CD4-positive, CD25-positive, alpha-beta regulatory T cell (primary cell): ENCODE data around the gene GNG12. TPM values are rescaled to one million over a fixed set of nuclear protein-coding genes. Genes with fewer than 3 reads are reported as not detected.

Experiments used
- ATAC-seq, 2 donors: fragments of 150-1000 bp; cut with Tn5 transposase; one replicate each; pipeline ENCODE4 v1.10.0; 2021; ENCODE audit warnings: low read depth in 2 of 2, moderate number of reproducible peaks in 2 of 2, moderate library complexity in 1 of 2
- DNase-seq, 3 donors: peaks; one replicate each; pipeline versions ENCODE4 v3.0.0 to v3.0.0-alpha.2; 2012 to 2022; ENCODE audit warnings: mixed read lengths in 1 of 3
- H3K27ac ChIP-seq: one replicate; pipeline ENCODE4 v1.7.0; 2013; ENCODE audit warnings: mild to moderate bottlenecking, low read length; ENCODE audit not compliant: insufficient read depth, poor library complexity, severe bottlenecking
- H3K27me3 ChIP-seq: one replicate; pipeline ENCODE4 v1.7.0; 2013; ENCODE audit warnings: low read length; ENCODE audit not compliant: control insufficient read depth, insufficient read depth
- H3K36me3 ChIP-seq: one replicate; pipeline ENCODE4 v1.7.0; 2013; ENCODE audit warnings: mild to moderate bottlenecking, low read length, moderate library complexity; ENCODE audit not compliant: control insufficient read depth, insufficient read depth
- H3K4me1 ChIP-seq: 2 replicates; pipeline ENCODE4 v1.7.0; 2013; ENCODE audit warnings: mild to moderate bottlenecking, low read length; ENCODE audit not compliant: insufficient read depth, control insufficient read depth, poor library complexity, severe bottlenecking
- H3K4me3 ChIP-seq: one replicate; pipeline ENCODE4 v1.7.0; 2013; ENCODE audit warnings: low read depth, mild to moderate bottlenecking, low read length, moderate library complexity
- H3K9me3 ChIP-seq, 2 experiments: 1 replicate in 1 of 2; 2 replicates in 1 of 2; pipeline ENCODE4 v1.7.0; 2013; ENCODE audit warnings: low read length in 2 of 2, mild to moderate bottlenecking in 1 of 2, moderate library complexity in 1 of 2; ENCODE audit not compliant: control insufficient read depth in 2 of 2
- H3K27ac Mint-ChIP-seq, 3 donors: one replicate each; pipeline ENCODE4 v1.8.0; 2020 to 2022; ENCODE audit warnings: mild to moderate bottlenecking in 3 of 3, mixed read lengths in 3 of 3, moderate library complexity in 2 of 3
- H3K27me3 Mint-ChIP-seq: one replicate; pipeline ENCODE4 v1.8.0; 2022; ENCODE audit warnings: mild to moderate bottlenecking, mixed read lengths
- H3K36me3 Mint-ChIP-seq: one replicate; pipeline ENCODE4 v1.8.0; 2020; ENCODE audit warnings: mixed read lengths
- H3K4me1 Mint-ChIP-seq, 4 donors: one replicate each; pipeline ENCODE4 v1.8.0; 2020 to 2022; ENCODE audit warnings: mixed read lengths in 4 of 4, mild to moderate bottlenecking in 1 of 4
- H3K4me3 Mint-ChIP-seq, 4 donors: one replicate each; pipeline ENCODE4 v1.8.0; 2020 to 2022; ENCODE audit warnings: mild to moderate bottlenecking in 4 of 4, mixed read lengths in 4 of 4, moderate library complexity in 3 of 4
- H3K9me3 Mint-ChIP-seq, 7 donors: one replicate each; pipeline ENCODE4 v1.8.0; 2020 to 2022; ENCODE audit warnings: mixed read lengths in 7 of 7, mild to moderate bottlenecking in 3 of 7, moderate library complexity in 2 of 7
- polyA plus RNA-seq, 4 donors: library from polyadenylated mRNA; unstranded; fragments of 300-500 nt; fragmentation: Illumina TruSeq; gene quantifications; one replicate each; pipeline ENCODE4 v1.2.3, GENCODE V29; 2021
- total RNA-seq: library from RNA; stranded (reverse); gene quantifications from one replicate; pipeline ENCODE4 v1.2.3, GENCODE V29; 2022

The GNG12 gene
- total and polyA plus RNA-seq, 5 donors from 2014 or later: not detected

- no peak overlapping the region for H3K27ac Mint-ChIP-seq
- H3K36me3 ChIP-seq: no peaks in the 10 kb centered on the region
- H3K27ac ChIP-seq: no peak overlapping the region
- peak overlapping the region in 2 of 4 donors; percentile 34 to 57 for H3K4me3 Mint-ChIP-seq
- no peaks in the 10 kb centered on the region for H3K36me3 Mint-ChIP-seq
- peaks cover 5% of the 10 kb centered on the region for H3K4me1 ChIP-seq
- peaks cover 0 to 4% (median 3%) of the 10 kb centered on the region in 4 donors for H3K4me1 Mint-ChIP-seq
- H3K9me3 Mint-ChIP-seq: no peaks in the 10 kb centered on the region
- H3K4me3 ChIP-seq: peak overlapping the region; percentile 52
- peaks cover 36% of the 10 kb centered on the region for H3K27me3 ChIP-seq
- H3K9me3 ChIP-seq: no peaks in the 10 kb centered on the region
- ATAC-seq: peak in 1 of 2 donors; percentile 29
- DNase-seq: peak in 2 of 3 donors; percentile 20 to 38
- peaks cover 56% of the 10 kb centered on the region for H3K27me3 Mint-ChIP-seq
Measured at GRCh38 chr1:67766141-67766978, 66.9 kb downstream of the GNG12 start.

DNA sequence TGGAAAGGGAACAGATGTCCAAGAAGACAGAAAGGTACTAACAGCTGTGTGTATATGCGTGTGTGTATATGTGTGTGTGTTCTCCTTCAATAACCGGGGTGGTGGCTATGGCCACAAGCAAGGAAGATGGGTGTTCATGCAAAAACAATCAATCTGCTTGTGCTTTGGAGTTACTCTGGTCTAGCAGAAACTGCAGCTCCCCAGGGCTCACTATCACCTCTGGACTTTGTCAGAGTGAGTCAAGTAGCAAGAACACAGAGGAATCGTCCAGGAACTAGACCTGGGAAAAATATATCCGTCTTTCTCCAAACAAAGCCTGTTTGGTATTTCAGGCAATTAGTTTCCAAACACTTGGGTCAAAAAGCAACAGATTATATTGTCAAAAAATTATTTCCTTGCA lies 68.6 kb downstream of the GNG12 start:
- H3K27me3 Mint-ChIP-seq: peaks cover 59% of the 10 kb centered on the region
- no peaks in the 10 kb centered on the region for H3K36me3 ChIP-seq
- peaks cover 5% of the 10 kb centered on the region for H3K4me1 ChIP-seq
- H3K4me3 Mint-ChIP-seq: no peak overlapping the region
- H3K27ac Mint-ChIP-seq: no peak overlapping the region
- DNase-seq: no peak
- H3K4me3 ChIP-seq: no peak overlapping the region
- peaks cover 37% of the 10 kb centered on the region for H3K27me3 ChIP-seq
- H3K9me3 Mint-ChIP-seq: no peaks in the 10 kb centered on the region
- no peak overlapping the region for H3K27ac ChIP-seq
- no peaks in the 10 kb centered on the region for H3K9me3 ChIP-seq
- peaks cover 0 to 4% (median 3%) of the 10 kb centered on the region in 4 donors for H3K4me1 Mint-ChIP-seq
- ATAC-seq: no peak
- H3K36me3 Mint-ChIP-seq: no peaks in the 10 kb centered on the region

DNA sequence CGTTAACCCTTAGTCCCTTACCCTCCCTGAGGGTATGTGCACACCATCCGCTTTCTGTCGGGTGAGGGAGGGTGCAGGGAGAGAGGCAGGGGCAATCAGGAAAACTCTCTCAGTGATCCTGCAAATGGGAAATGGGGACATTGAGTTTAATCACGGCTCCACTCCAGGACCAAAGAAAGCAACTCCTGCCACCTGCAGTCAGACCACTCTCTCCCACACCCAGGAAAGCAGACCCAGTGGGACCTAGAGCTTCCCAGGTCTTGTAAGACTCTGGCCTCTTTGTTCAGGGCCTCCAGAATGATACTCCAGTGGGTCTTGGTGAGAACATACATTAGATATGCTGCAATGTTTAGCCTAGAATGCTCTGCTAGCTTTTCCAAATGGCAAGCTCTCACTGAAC lies 71.5 kb downstream of the GNG12 start:
- Mint-ChIP-seq H3K27me3 (peaks cover 38% of the 10 kb centered on the region), H3K4me3 (no peak overlapping the region)
- no peak for ATAC-seq

DNA sequence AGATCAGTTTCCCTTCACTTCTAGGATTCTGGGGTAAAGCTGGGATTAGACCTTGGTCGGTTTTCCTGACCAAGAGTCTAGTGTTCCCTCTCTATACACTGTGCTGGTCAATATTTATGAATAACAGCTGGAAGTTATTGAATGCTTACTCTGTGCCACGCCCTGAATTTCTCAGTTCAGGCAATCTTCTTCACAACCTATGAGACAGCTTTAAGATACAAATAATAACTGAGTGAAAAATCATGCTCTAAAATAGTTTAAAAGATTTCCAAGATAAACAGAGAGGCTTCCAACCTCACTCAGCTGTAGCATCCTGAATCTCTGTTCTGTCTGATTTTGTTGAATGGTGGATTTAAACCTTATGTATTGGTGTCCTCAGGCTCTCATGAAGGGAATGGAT lies 72.2 kb downstream of the GNG12 start:
- H3K27me3 ChIP-seq: peaks cover 24% of the 10 kb centered on the region
- no peak overlapping the region for H3K27ac ChIP-seq
- H3K4me3 ChIP-seq: no peak overlapping the region
- H3K4me1 ChIP-seq: no peaks in the 10 kb centered on the region
- no peaks in the 10 kb centered on the region for H3K9me3 ChIP-seq
- Mint-ChIP-seq H3K27me3 (peaks cover 36% of the 10 kb centered on the region), H3K36me3 (no peaks in the 10 kb centered on the region), H3K4me1 (peaks cover 0 to 2% (median 2%) of the 10 kb centered on the region in 4 donors), H3K9me3 (no peaks in the 10 kb centered on the region), H3K27ac (no peak overlapping the region), H3K4me3 (no peak overlapping the region)
- DNase-seq (no peak), ATAC-seq (no peak)
- no peaks in the 10 kb centered on the region for H3K36me3 ChIP-seq

More for the DNA sequence above, 71.5 kb downstream of the GNG12 start:
- Mint-ChIP-seq H3K4me1 (peaks cover 0 to 4% (median 3%) of the 10 kb centered on the region in 4 donors), H3K27ac (no peak overlapping the region), H3K9me3 (no peaks in the 10 kb centered on the region), H3K36me3 (no peaks in the 10 kb centered on the region)
- no peak overlapping the region for H3K27ac ChIP-seq
- DNase-seq: no peak
- H3K9me3 ChIP-seq: no peaks in the 10 kb centered on the region
- H3K4me3 ChIP-seq: no peak overlapping the region
- H3K27me3 ChIP-seq: peaks cover 24% of the 10 kb centered on the region
- peaks cover 5% of the 10 kb centered on the region for H3K4me1 ChIP-seq
- no peaks in the 10 kb centered on the region for H3K36me3 ChIP-seq

DNA sequence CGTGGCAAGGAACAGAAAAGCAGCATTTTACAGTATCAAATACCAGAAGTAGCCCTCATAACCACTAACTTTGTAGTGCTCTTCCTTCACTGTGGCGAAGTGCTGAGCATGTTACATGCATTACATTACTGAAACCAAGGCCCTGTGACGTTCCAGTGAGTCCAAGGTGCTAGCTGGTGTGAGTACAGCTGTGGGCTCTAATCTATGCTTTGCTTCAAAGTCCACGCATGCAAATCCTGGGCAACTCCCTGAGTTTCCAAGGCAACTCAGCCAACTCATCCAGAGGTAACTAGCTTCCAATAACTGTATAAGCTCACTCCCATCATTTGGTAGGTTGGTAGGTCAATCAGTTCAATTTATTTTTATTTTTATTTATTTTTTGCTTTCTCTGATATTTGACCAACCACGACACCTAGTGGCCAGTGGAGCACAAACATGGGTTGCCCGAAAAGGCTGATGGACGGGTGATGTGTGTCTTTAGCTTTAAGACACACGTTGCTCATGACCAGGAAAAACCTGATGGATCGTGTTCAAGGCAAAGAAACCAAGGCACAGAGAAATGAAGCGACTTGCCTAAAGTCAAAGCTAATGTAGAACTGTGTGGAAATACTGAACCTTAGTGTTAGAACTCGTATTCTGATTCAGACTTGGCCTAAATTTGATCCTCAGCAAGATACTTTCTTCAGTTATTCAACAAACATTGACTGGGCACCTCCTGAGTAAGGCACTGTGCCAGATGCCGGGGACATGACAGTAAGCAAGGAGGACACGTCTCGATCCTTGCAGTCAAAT lies 73.0 kb downstream of the GNG12 start:
- no peaks in the 10 kb centered on the region for H3K9me3 ChIP-seq
- H3K36me3 ChIP-seq: no peaks in the 10 kb centered on the region
- ATAC-seq (peak; percentile 66 to 74), DNase-seq (peak; percentile 38 to 72 (median 61))
- H3K4me3 Mint-ChIP-seq: no peak overlapping the region
- no peaks in the 10 kb centered on the region for H3K9me3 Mint-ChIP-seq
- no peaks in the 10 kb centered on the region for H3K4me1 ChIP-seq
- H3K27ac Mint-ChIP-seq: no peak overlapping the region
- peaks cover 30% of the 10 kb centered on the region for H3K27me3 Mint-ChIP-seq
- no peak overlapping the region for H3K27ac ChIP-seq
- H3K4me3 ChIP-seq: no peak overlapping the region
- no peaks in the 10 kb centered on the region for H3K36me3 Mint-ChIP-seq
- peaks cover 22% of the 10 kb centered on the region for H3K27me3 ChIP-seq
- H3K4me1 Mint-ChIP-seq: no peaks in the 10 kb centered on the region

DNA sequence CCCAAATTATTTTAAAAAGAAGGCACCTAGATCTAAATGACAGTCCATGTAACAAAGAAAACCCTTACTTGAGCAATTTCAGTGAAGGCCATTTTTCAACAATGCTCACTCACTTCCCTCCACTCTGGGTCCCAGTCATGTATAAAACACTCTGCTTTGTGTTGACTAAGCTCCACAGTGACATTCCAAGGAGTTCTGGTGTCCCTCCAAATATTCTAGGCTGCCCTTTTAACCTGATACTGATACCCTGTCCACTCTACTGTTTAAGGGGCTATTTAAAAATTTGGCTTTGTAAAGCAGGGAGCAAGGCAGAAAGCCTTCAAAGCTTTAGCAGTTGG lies 73.6 kb downstream of the GNG12 start:
- Histone ChIP-seq H3K4me1 (no peaks in the 10 kb centered on the region), H3K27ac (no peak overlapping the region), H3K36me3 (no peaks in the 10 kb centered on the region), H3K4me3 (no peak overlapping the region), H3K27me3 (peaks cover 20% of the 10 kb centered on the region), H3K9me3 (no peaks in the 10 kb centered on the region)
- DNase-seq (no peak), ATAC-seq (no peak)
- Mint-ChIP-seq H3K4me3 (no peak overlapping the region), H3K9me3 (no peaks in the 10 kb centered on the region), H3K27me3 (peaks cover 28% of the 10 kb centered on the region), H3K27ac (no peak overlapping the region), H3K4me1 (peaks cover 0 to 1% (median 0%) of the 10 kb centered on the region in 4 donors), H3K36me3 (no peaks in the 10 kb centered on the region)

DNA sequence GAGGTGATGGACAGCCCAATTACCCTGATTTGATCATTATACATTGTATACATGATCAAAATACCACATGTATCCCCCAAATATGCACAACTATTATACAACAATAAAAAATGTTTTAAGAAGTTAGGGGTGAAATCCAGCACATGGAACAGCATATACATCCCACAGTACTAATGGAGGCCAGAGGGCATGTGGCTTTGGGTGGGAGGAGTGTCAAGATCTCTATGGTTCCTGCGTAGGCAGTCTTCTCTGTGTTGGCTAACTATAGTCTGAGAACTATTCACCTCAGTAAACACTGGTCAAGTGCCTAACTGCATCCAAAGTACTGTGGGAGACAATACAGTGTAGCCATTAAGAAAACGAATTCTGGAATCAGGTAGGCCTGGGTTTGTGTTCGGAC lies 74.2 kb downstream of the GNG12 start:
- H3K36me3 Mint-ChIP-seq: no peaks in the 10 kb centered on the region
- H3K27ac Mint-ChIP-seq: peak overlapping the region in 1 of 3 donors; percentile 27
- no peak overlapping the region for H3K27ac ChIP-seq
- ATAC-seq: no peak
- H3K36me3 ChIP-seq: no peaks in the 10 kb centered on the region
- no peaks in the 10 kb centered on the region for H3K9me3 ChIP-seq
- H3K4me1 ChIP-seq: no peaks in the 10 kb centered on the region
- no peak for DNase-seq
- peaks cover 24% of the 10 kb centered on the region for H3K27me3 Mint-ChIP-seq
- no peak overlapping the region for H3K4me3 ChIP-seq
- H3K27me3 ChIP-seq: peaks cover 14% of the 10 kb centered on the region
- H3K9me3 Mint-ChIP-seq: peaks cover 0 to 1% (median 0%) of the 10 kb centered on the region in 7 donors
- peaks cover 0 to 7% (median 4%) of the 10 kb centered on the region in 4 donors for H3K4me1 Mint-ChIP-seq
- no peak overlapping the region for H3K4me3 Mint-ChIP-seq
